Endothelial cell (in vitro differentiated cells): Measurements from ENCODE around the gene ENTR1. TPM values are rescaled to one million over a fixed set of nuclear protein-coding genes. Genes with fewer than 3 reads are reported as not detected.

Experiments used
- DNase-seq: peaks from one replicate; pipeline ENCODE4 v3.0.0; 2021; ENCODE audit warnings: low spot score
- H3K27ac Mint-ChIP-seq: one replicate; pipeline ENCODE4 v1.8.0; 2021; ENCODE audit warnings: mixed read lengths, inconsistent platforms; ENCODE audit not compliant: unreplicated experiment
- H3K27me3 Mint-ChIP-seq: one replicate; pipeline ENCODE4 v1.8.0; 2021; ENCODE audit warnings: mild to moderate bottlenecking, moderate library complexity, mixed read lengths, inconsistent platforms; ENCODE audit not compliant: unreplicated experiment
- H3K36me3 Mint-ChIP-seq: one replicate; pipeline ENCODE4 v1.8.0; 2021; ENCODE audit warnings: mild to moderate bottlenecking, low read depth, mixed read lengths, inconsistent platforms; ENCODE audit not compliant: unreplicated experiment
- H3K4me1 Mint-ChIP-seq: one replicate; pipeline ENCODE4 v1.8.0; 2021; ENCODE audit warnings: mild to moderate bottlenecking, mixed read lengths, inconsistent platforms; ENCODE audit not compliant: unreplicated experiment
- H3K4me3 Mint-ChIP-seq: one replicate; pipeline ENCODE4 v1.8.0; 2021; ENCODE audit warnings: mild to moderate bottlenecking, mixed read lengths, inconsistent platforms; ENCODE audit not compliant: unreplicated experiment
- H3K9me3 Mint-ChIP-seq: one replicate; pipeline ENCODE4 v1.8.0; 2021; ENCODE audit warnings: mixed read lengths, inconsistent platforms; ENCODE audit not compliant: unreplicated experiment
- total RNA-seq: library from RNA; stranded (reverse); fragmentation: NEBNext Ultra II Directional; extraction: Animal tissue kit (Norgen Biotek cat#: 25700); gene quantifications from one replicate; pipeline ENCODE4 v1.2.1, GENCODE V29; 2021; ENCODE audit not compliant: unreplicated experiment
- TF ChIP-seq, protein P1 (sequence below): fragments of 200-600 bp; sonication (generic); IDR thresholded peaks from one replicate; pipeline ENCODE4 v1.5.0; 2021; ENCODE audit warnings: antibody characterized with exemption; ENCODE audit not compliant: unreplicated experiment

ENTR1 gene
- total RNA-seq, 1 donor from 2014 or later: 45.0 TPM

DNA sequence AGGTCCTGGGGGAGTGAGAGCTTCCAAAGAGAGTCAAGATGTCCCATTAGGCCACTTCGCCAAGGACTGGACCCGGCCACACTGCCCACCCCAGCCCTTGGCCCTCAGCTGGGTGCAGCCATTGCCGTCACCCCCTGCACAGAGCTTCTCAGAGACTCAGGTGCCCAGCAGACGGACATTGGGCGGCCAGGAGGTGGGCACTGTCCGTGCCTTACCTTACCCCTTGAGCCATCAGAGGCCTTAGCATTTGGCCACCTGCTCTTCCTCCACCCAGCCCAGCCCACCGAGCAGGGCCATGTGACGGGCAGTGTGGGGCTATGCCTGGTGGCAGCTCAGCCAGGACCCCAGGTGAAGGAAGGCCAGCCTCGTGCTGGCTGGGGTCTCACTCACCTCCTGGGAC, 43.6 kb downstream of the ENTR1 start:
- no peak overlapping the region for H3K4me3 Mint-ChIP-seq
- H3K9me3 Mint-ChIP-seq: no peaks in the 10 kb centered on the region
- H3K27me3 Mint-ChIP-seq: peaks cover 13% of the 10 kb centered on the region
- H3K27ac Mint-ChIP-seq: no peak overlapping the region
- no peaks in the 10 kb centered on the region for H3K4me1 Mint-ChIP-seq
- DNase-seq: no peak
- TF ChIP-seq, protein P1, sequence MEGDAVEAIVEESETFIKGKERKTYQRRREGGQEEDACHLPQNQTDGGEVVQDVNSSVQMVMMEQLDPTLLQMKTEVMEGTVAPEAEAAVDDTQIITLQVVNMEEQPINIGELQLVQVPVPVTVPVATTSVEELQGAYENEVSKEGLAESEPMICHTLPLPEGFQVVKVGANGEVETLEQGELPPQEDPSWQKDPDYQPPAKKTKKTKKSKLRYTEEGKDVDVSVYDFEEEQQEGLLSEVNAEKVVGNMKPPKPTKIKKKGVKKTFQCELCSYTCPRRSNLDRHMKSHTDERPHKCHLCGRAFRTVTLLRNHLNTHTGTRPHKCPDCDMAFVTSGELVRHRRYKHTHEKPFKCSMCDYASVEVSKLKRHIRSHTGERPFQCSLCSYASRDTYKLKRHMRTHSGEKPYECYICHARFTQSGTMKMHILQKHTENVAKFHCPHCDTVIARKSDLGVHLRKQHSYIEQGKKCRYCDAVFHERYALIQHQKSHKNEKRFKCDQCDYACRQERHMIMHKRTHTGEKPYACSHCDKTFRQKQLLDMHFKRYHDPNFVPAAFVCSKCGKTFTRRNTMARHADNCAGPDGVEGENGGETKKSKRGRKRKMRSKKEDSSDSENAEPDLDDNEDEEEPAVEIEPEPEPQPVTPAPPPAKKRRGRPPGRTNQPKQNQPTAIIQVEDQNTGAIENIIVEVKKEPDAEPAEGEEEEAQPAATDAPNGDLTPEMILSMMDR: no peak
- peaks cover 6% of the 10 kb centered on the region for H3K36me3 Mint-ChIP-seq

DNA sequence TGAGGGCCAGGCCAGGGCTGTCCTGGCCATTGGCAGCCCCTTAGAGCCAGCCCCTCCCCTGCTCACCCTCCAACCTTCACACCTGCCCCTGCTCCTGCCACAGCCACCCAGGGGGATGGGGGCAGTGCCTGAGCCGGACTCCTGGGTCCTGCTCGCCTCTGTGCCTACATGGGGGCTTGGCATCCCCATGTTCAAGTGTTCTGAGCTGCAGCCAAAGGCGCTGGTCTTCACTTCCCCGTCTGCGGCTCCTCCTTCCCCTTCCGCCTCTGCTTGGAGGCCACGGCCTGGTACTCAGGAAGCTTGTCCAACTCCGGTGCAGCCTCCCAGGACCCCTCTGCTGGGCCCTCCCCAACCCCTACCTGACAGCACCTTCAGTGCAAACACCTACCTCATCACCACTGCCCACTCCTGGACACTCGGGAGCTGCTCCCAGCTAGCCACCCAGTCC, 44.6 kb downstream of the ENTR1 start:
- Mint-ChIP-seq H3K27me3 (peaks cover 11% of the 10 kb centered on the region), H3K27ac (no peak overlapping the region)

DNA sequence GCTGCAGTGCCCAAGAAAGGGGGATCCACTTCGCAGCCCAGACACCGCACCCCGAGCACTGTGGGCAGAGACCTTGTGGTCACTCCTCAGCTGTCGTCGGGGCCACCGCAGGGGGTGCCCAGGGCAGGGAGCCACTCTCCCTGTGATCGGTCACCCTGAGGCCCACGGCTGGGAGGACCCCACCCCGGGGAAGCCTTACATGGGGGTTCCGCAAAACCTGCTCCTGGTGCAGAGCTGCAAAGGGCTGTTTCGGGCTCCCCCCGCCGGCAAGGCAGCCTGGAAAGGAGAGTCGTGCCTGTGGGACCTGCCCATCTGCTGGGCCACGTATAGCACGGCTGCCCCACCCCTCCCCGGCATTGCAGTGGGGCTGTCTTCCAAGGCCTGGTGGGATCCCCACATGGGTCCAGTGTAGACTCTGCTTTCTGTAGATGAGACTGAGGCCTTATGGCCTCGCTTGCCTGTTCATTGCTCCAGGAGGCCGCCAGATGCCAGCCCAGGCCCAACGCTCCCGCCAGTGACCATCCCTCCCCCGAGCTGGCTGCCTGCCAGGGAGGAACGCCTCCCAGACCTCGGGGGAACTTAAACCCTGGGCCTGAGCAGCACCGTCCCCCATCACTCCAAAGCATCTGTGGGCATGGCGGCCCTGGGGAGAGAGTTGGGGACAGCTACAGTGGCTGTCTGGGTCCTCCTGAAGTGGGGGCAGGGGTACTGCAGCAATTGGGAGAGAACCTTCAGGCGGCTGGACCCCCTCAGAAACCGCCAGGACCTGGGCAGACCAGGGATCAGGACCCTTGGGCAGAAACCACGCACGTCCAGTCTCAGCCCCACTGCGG, 45.3 kb downstream of the ENTR1 start:
- peaks cover 12% of the 10 kb centered on the region for H3K27me3 Mint-ChIP-seq
- no peaks in the 10 kb centered on the region for H3K4me1 Mint-ChIP-seq
- H3K36me3 Mint-ChIP-seq: peaks cover 6% of the 10 kb centered on the region
- no peak overlapping the region for H3K27ac Mint-ChIP-seq
- DNase-seq: no peak
- H3K9me3 Mint-ChIP-seq: no peaks in the 10 kb centered on the region
- no peak overlapping the region for H3K4me3 Mint-ChIP-seq
- TF ChIP-seq, protein P1: no peak

More for the DNA sequence above, 44.6 kb downstream of the ENTR1 start:
- Mint-ChIP-seq H3K36me3 (peaks cover 6% of the 10 kb centered on the region), H3K9me3 (no peaks in the 10 kb centered on the region), H3K4me1 (no peaks in the 10 kb centered on the region), H3K4me3 (no peak overlapping the region)
- TF ChIP-seq, protein P1: no peak
- DNase-seq: no peak

DNA sequence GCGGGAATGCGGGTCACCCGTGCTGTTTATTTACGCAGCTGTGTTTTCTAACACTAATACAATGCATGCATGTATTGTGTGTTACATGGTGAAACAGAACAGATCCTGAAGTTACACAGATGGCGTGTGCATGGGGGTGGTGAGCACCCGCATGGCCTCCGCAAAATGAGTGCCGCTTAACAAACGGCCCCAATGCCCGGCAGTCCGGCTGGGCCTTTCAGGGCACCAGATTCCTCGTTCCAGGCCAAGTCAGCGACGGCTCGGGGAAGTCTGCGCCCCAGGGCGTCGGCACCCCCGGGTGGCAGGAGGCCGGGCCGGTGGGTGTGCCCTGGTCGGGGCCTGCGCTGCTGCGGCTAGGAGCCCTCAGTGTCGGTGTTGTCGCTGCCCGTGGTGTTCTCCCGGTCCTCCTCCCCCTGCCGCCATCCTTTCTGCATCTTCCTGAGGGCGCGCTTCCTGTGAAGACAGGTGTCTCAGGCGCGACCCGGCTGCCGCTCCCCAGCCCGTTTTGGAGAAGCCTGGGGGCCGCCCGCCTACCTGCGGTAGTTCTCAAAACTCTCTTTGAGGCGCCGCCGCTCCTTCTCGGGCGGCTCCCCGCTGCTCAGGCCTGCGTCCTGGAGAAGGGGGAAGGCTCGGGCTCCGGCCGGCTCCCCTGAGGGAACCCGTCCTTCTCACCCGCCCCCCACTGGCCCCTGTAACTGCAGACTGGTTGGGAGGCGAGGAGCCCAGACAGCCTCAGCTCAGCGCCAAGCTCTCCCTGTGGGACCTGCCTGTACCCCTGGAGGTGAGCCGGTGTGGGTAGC, 46.3 kb downstream of the ENTR1 start:
- no peak for DNase-seq
- Mint-ChIP-seq H3K4me1 (no peaks in the 10 kb centered on the region), H3K27me3 (peaks cover 11% of the 10 kb centered on the region), H3K4me3 (no peak overlapping the region), H3K27ac (no peak overlapping the region), H3K9me3 (no peaks in the 10 kb centered on the region), H3K36me3 (peaks cover 6% of the 10 kb centered on the region)
- TF ChIP-seq, protein P1: peak; percentile 48
